Motor neuron (in vitro differentiated cells): Measurements from ENCODE around the gene PCK1. TPM values are rescaled to one million over a fixed set of nuclear protein-coding genes. Genes with fewer than 3 reads are reported as not detected.

ENCODE experiments used
- ATAC-seq, 8 experiments: fragments of 200-7000 bp; cut with Tn5 transposase; replicated peaks in 6 of 8; 2 replicates each; pipeline ENCODE4 v1.8.0; 2021; ENCODE audit warnings: mild to moderate bottlenecking in 8 of 8, moderate library complexity in 8 of 8
- H3K27ac ChIP-seq, 2 donors: fragments of 250-450 bp; sonication (Bioruptor Pico); 2 replicates each; pipeline ENCODE4 v1.9.0; 2021; ENCODE audit warnings: antibody characterized with exemption in 2 of 2, mild to moderate bottlenecking in 2 of 2, moderate library complexity in 1 of 2
- H3K4me1 ChIP-seq, 2 donors: fragments of 250-450 bp; sonication (Bioruptor Pico); replicated peaks in 1 of 2; 2 replicates each; pipeline ENCODE4 v1.6.1; 2021; ENCODE audit warnings: antibody characterized with exemption in 2 of 2, mild to moderate bottlenecking in 2 of 2, moderate library complexity in 1 of 2
- H3K4me3 ChIP-seq, 5 donors: fragments of 250-450 bp; sonication (Bioruptor Pico); 2 replicates each; pipeline ENCODE4 v1.9.0; 2021; ENCODE audit warnings: antibody characterized with exemption in 5 of 5, mild to moderate bottlenecking in 5 of 5, moderate library complexity in 4 of 5
- WGBS, 10 experiments: fragments of 450-650 bp; shearing (Covaris generic); methylation state at CpG; one replicate each; pipeline ENCODE4 v1.0.0; 2022; 5-methylcytosine and 5-hydroxymethylcytosine counted together
- in situ Hi-C, 9 experiments: fragments of 400-800 bp; cut with MboI; loops; one replicate each; pipeline ENCODE4 v1.15.0; 2021; ENCODE audit warnings: low sequenced_read_pairs in 9 of 9, low pct_unique_long_range_greater_than_20kb in 2 of 9; ENCODE audit not compliant: unreplicated experiment in 9 of 9
- total RNA-seq, 8 experiments: library from RNA; unstranded; fragments of 300-600 nt; gene quantifications; 2 replicates each; pipeline versions ENCODE4 v1.2.3 to v1.2.4, GENCODE V29; 2022

The PCK1 gene
- total RNA-seq, 8 experiments from 2014 or later: 0.22 to 1.3 (median 0.39) TPM; not detected in 2

- Histone ChIP-seq H3K4me1 (peaks cover 11 to 14% of the 10 kb centered on the region in 2 donors), H3K27ac (no peak overlapping the region), H3K4me3 (no peak overlapping the region)
- in situ Hi-C loops: no loop called here
- WGBS, 10 experiments: 0 to 100% (median 77%) methylated on average over 1 to 7 of the region's 9 CpGs; no CpG with 5 or more reads in 2 of the 10 experiments
- ATAC-seq: no peak
Measured at GRCh38 chr20:57567471-57568079, 6.7 kb downstream of the PCK1 start.

- ATAC-seq: no peak
- 27 to 100% (median 42%) methylated on average over 1 to 4 of the region's 13 CpGs; no CpG with 5 or more reads in 1 of the 10 experiments for WGBS, 10 experiments
Measured at GRCh38 chr20:57568088-57568896, 7.4 kb downstream of the PCK1 start.

GRCh38 chr20:57568960-57569359 is 8.1 kb downstream of the PCK1 start:
- H3K4me3 ChIP-seq: no peak overlapping the region
- WGBS, 10 experiments: 50 to 94% (median 83%) methylated on average over 1 to 7 of the region's 12 CpGs; no CpG with 5 or more reads in 3 of the 10 experiments
- peaks cover 25 to 27% of the 10 kb centered on the region in 2 donors for H3K4me1 ChIP-seq
- in situ Hi-C loops: no loop called here
- no peak for ATAC-seq
- no peak overlapping the region for H3K27ac ChIP-seq

More at GRCh38 chr20:57568088-57568896, 7.4 kb downstream of the PCK1 start:
- in situ Hi-C loops: no loop called here
- Histone ChIP-seq H3K4me3 (no peak overlapping the region), H3K27ac (no peak overlapping the region), H3K4me1 (peaks cover 18 to 21% of the 10 kb centered on the region in 2 donors)

GRCh38 chr20:57570145-57570850 is 9.4 kb downstream of the PCK1 start:
- Histone ChIP-seq H3K27ac (no peak overlapping the region), H3K4me1 (peaks cover 38 to 41% of the 10 kb centered on the region in 2 donors), H3K4me3 (no peak overlapping the region)
- in situ Hi-C loops: no loop called here
- ATAC-seq: peak in 2 of 8 experiments; percentile 18 to 44
- WGBS, 10 experiments: 30 to 93% (median 67%) methylated on average over 1 to 13 of the region's 20 CpGs; no CpG with 5 or more reads in 1 of the 10 experiments

- no peak overlapping the region for H3K27ac ChIP-seq
- no peak overlapping the region for H3K4me3 ChIP-seq
- in situ Hi-C loops: no loop called here
- WGBS, 10 experiments: 20 to 85% (median 78%) methylated on average over 2 to 7 of the region's 8 CpGs; no CpG with 5 or more reads in 4 of the 10 experiments
- no peak for ATAC-seq
- peaks cover 43 to 47% of the 10 kb centered on the region in 2 donors for H3K4me1 ChIP-seq
Measured at GRCh38 chr20:57570920-57571319, 10.0 kb downstream of the PCK1 start.

- Histone ChIP-seq H3K4me3 (no peak overlapping the region), H3K4me1 (peaks cover 53 to 55% of the 10 kb centered on the region in 2 donors), H3K27ac (no peak overlapping the region)
- ATAC-seq: no peak
- WGBS, 10 experiments: 33 to 100% (median 100%) methylated on average over 1 to 2 of the region's 3 CpGs; no CpG with 5 or more reads in 3 of the 10 experiments
- in situ Hi-C loops: no loop called here
Measured at GRCh38 chr20:57571782-57572416, 11.0 kb downstream of the PCK1 start.

- ATAC-seq: peak in 5 of 8 experiments; percentile 77 to 91 (median 88)
- H3K27ac ChIP-seq: peak overlapping the region; percentile 4 to 65
- WGBS, 10 experiments: 1 to 40% (median 10%) methylated on average over 2 to 9 of the region's 12 CpGs; no CpG with 5 or more reads in 3 of the 10 experiments
- in situ Hi-C loops: no loop called here
- peaks cover 53 to 59% of the 10 kb centered on the region in 2 donors for H3K4me1 ChIP-seq
- no peak overlapping the region for H3K4me3 ChIP-seq
Measured at GRCh38 chr20:57573242-57573641, 12.3 kb downstream of the PCK1 start.

- no peak overlapping the region for H3K4me3 ChIP-seq
- peak overlapping the region; percentile 19 to 34 for H3K27ac ChIP-seq
- H3K4me1 ChIP-seq: peaks cover 56 to 64% of the 10 kb centered on the region in 2 donors
- in situ Hi-C loops: no loop called here
- WGBS, 10 experiments: 0 to 80% (median 55%) methylated on average over 1 to 2 of the region's 5 CpGs; no CpG with 5 or more reads in 4 of the 10 experiments
- peak in 4 of 8 experiments; percentile 4 to 56 (median 33) for ATAC-seq
Measured at GRCh38 chr20:57573894-57574293, 13.0 kb downstream of the PCK1 start.

- Histone ChIP-seq H3K27ac (no peak overlapping the region), H3K4me3 (no peak overlapping the region), H3K4me1 (peaks cover 63 to 72% of the 10 kb centered on the region in 2 donors)
- in situ Hi-C loops: loop anchor here in 1 of 9 experiments (25.0 kb wide), 1 partner anchor 637 kb away; no protein-coding TSS in a partner anchor
- ATAC-seq: no peak
Measured at GRCh38 chr20:57574954-57575353, 14.0 kb downstream of the PCK1 start.

- Histone ChIP-seq H3K4me1 (peaks cover 67 to 72% of the 10 kb centered on the region in 2 donors), H3K4me3 (no peak overlapping the region), H3K27ac (no peak overlapping the region)
- in situ Hi-C loops: loop anchor here in 1 of 9 experiments (25.0 kb wide), 1 partner anchor 636 kb away; no protein-coding TSS in a partner anchor
- 0 to 100% (median 48%) methylated on average over 1 to 2 of the region's 2 CpGs; no CpG with 5 or more reads in 2 of the 10 experiments for WGBS, 10 experiments
- ATAC-seq: no peak
Measured at GRCh38 chr20:57576002-57576401, 15.1 kb downstream of the PCK1 start.

- Histone ChIP-seq H3K4me3 (no peak overlapping the region), H3K27ac (no peak overlapping the region), H3K4me1 (peaks cover 74 to 77% of the 10 kb centered on the region in 2 donors)
- WGBS, 10 experiments: 15 to 100% (median 46%) methylated on average over 1 to 6 of the region's 6 CpGs
- no peak for ATAC-seq
- in situ Hi-C loops: loop anchor here in 1 of 9 experiments (25.0 kb wide), 1 partner anchor 635 kb away; no protein-coding TSS in a partner anchor
Measured at GRCh38 chr20:57576617-57577550, 16.0 kb downstream of the PCK1 start.
